ENCODE data around the gene DNAH1. TPM values are rescaled to one million over a fixed set of nuclear protein-coding genes. Genes with fewer than 3 reads are reported as not detected.

The DNAH1 gene
- total and polyA plus RNA-seq, 2 donors from 2014 or later = 1.7 to 12.1 TPM

DNA sequence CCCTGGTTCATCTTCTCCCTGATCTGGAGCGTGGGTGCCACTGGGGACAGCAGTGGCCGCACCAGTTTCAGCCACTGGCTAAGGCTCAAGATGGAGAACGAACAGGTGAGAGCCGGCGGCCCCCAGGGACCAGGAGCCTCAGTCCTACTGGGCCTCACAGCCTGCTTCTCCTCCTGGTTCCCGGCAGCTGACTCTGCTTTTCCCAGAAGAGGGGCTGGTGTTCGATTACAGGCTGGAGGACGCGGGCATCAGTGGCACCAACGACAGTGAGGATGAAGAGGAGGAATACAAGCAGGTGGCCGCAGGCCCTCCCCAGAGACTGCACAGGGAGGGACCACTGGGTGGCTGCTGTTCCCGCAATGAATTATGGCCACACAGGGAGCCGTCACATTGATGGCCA is 54.4 kb downstream of the DNAH1 start:
- H3K4me3 ChIP-seq (ENCODE audit: low read length in 3 of 3) = no peak overlapping the region

GRCh38 chr3:52372822-52373504 is 56.8 kb downstream of the DNAH1 start:
- Histone ChIP-seq H3K9me3 (ENCODE audit: control insufficient read depth in 2 of 3, insufficient read depth in 1 of 3, low read length in 3 of 3) (no peaks in the 10 kb centered on the region), H3K27ac (ENCODE audit: low read depth in 2 of 2, low read length in 2 of 2) (no peak overlapping the region), H3K36me3 (ENCODE audit: control insufficient read depth in 2 of 3, insufficient read depth in 3 of 3, low read length in 3 of 3) (peaks cover 0 to 20% (median 8%) of the 10 kb centered on the region in 3 donors), H3K9ac (ENCODE audit: low read length in 3 of 3) (no peak overlapping the region), H3K4me1 (ENCODE audit: control insufficient read depth in 2 of 3, insufficient read depth in 2 of 3, low read depth in 1 of 3, low read length in 3 of 3) (no peaks in the 10 kb centered on the region), H3K27me3 (ENCODE audit: control insufficient read depth, insufficient read depth, low read length) (no peaks in the 10 kb centered on the region), H3K4me3 (ENCODE audit: low read length in 3 of 3) (peak overlapping the region in 1 of 3 donors; percentile 16)
- FAIRE-seq (no peak), DNase-seq (peak in 4 of 5 donors; percentile 27 to 63 (median 50))
- intact Hi-C loops (cut with DNase I) = no loop called here
- TF ChIP-seq, protein P1, sequence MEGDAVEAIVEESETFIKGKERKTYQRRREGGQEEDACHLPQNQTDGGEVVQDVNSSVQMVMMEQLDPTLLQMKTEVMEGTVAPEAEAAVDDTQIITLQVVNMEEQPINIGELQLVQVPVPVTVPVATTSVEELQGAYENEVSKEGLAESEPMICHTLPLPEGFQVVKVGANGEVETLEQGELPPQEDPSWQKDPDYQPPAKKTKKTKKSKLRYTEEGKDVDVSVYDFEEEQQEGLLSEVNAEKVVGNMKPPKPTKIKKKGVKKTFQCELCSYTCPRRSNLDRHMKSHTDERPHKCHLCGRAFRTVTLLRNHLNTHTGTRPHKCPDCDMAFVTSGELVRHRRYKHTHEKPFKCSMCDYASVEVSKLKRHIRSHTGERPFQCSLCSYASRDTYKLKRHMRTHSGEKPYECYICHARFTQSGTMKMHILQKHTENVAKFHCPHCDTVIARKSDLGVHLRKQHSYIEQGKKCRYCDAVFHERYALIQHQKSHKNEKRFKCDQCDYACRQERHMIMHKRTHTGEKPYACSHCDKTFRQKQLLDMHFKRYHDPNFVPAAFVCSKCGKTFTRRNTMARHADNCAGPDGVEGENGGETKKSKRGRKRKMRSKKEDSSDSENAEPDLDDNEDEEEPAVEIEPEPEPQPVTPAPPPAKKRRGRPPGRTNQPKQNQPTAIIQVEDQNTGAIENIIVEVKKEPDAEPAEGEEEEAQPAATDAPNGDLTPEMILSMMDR (IDR thresholded peaks at IDR 0.05; ENCODE audit: borderline replicate concordance, extremely low read depth, insufficient read depth) = no peak

More for the DNA sequence above, 54.4 kb downstream of the DNAH1 start:
- DNase-seq (no peak), FAIRE-seq (no peak)
- H3K36me3 ChIP-seq (ENCODE audit: control insufficient read depth in 2 of 3, insufficient read depth in 3 of 3, low read length in 3 of 3) = peaks cover 0 to 15% (median 8%) of the 10 kb centered on the region in 3 donors
- H3K9ac ChIP-seq (ENCODE audit: low read length in 3 of 3) = no peak overlapping the region
- intact Hi-C loops (cut with DNase I) = no loop called here
- H3K4me1 ChIP-seq (ENCODE audit: control insufficient read depth in 2 of 3, insufficient read depth in 2 of 3, low read depth in 1 of 3, low read length in 3 of 3) = no peaks in the 10 kb centered on the region
- no peaks in the 10 kb centered on the region for H3K9me3 ChIP-seq (ENCODE audit: control insufficient read depth in 2 of 3, insufficient read depth in 1 of 3, low read length in 3 of 3)
- TF ChIP-seq, protein P1 (IDR thresholded peaks at IDR 0.05; ENCODE audit: borderline replicate concordance, extremely low read depth, insufficient read depth) = no peak
- no peaks in the 10 kb centered on the region for H3K27me3 ChIP-seq (ENCODE audit: control insufficient read depth, insufficient read depth, low read length)
- H3K27ac ChIP-seq (ENCODE audit: low read depth in 2 of 2, low read length in 2 of 2) = no peak overlapping the region

- H3K9me3 ChIP-seq (ENCODE audit: control insufficient read depth in 2 of 3, insufficient read depth in 1 of 3, low read length in 3 of 3) = no peaks in the 10 kb centered on the region
- H3K27ac ChIP-seq (ENCODE audit: low read depth in 2 of 2, low read length in 2 of 2) = no peak overlapping the region
- no peak overlapping the region for H3K9ac ChIP-seq (ENCODE audit: low read length in 3 of 3)
- no peak for FAIRE-seq
- intact Hi-C loops (cut with DNase I) = no loop called here
- H3K4me1 ChIP-seq (ENCODE audit: control insufficient read depth in 2 of 3, insufficient read depth in 2 of 3, low read depth in 1 of 3, low read length in 3 of 3) = no peaks in the 10 kb centered on the region
- peaks cover 0 to 20% (median 8%) of the 10 kb centered on the region in 3 donors for H3K36me3 ChIP-seq (ENCODE audit: control insufficient read depth in 2 of 3, insufficient read depth in 3 of 3, low read length in 3 of 3)
- no peak overlapping the region for H3K4me3 ChIP-seq (ENCODE audit: low read length in 3 of 3)
- H3K27me3 ChIP-seq (ENCODE audit: control insufficient read depth, insufficient read depth, low read length) = no peaks in the 10 kb centered on the region
- no peak for DNase-seq
- TF ChIP-seq, protein P1 (IDR thresholded peaks at IDR 0.05; ENCODE audit: borderline replicate concordance, extremely low read depth, insufficient read depth) = no peak
These were observed 57.6 kb downstream of the DNAH1 start for GRCh38 chr3:52373676-52374075.
